Measurements from ENCODE around the gene ST3GAL4. TPM values are rescaled to one million over a fixed set of nuclear protein-coding genes. Genes with fewer than 3 reads are reported as not detected.

ST3GAL4 gene
- total RNA-seq, 1 donor from 2014 or later = 8.8 TPM

DNA sequence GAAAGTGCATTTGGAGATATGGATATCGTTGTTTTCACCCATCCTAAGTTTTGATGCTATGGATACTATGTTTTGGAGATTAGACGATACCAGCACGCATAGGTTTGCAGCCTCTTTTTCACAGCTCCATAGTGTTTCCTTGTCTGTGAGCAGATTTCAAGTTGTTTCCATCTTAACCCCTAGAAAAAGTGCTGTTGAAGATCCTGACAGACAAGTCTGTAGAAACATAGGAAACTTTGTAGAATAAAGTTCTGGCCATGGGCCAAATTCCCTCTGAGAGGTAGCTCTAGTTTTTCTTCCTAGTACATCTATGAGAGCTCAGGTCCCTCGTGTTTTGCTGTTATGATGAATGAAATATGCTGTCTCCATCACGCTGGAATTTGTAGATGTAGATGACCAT lies 32.4 kb downstream of the ST3GAL4 start:
- H3K4me1 Mint-ChIP-seq (ENCODE audit: low read depth) = peaks cover 4% of the 10 kb centered on the region
- no peak overlapping the region for H3K4me3 Mint-ChIP-seq (ENCODE audit: low read depth)
- H3K36me3 Mint-ChIP-seq (ENCODE audit: insufficient read depth) = no peaks in the 10 kb centered on the region
- H3K27me3 Mint-ChIP-seq = no peaks in the 10 kb centered on the region
- no peak for DNase-seq (ENCODE audit: low spot score, unreplicated experiment)
- no peaks in the 10 kb centered on the region for H3K9me3 Mint-ChIP-seq (ENCODE audit: low read depth)
- no peak for TF ChIP-seq CTCF (IDR thresholded peaks at IDR 0.05; ENCODE audit: unreplicated experiment)
- H3K27ac Mint-ChIP-seq = no peak overlapping the region

DNA sequence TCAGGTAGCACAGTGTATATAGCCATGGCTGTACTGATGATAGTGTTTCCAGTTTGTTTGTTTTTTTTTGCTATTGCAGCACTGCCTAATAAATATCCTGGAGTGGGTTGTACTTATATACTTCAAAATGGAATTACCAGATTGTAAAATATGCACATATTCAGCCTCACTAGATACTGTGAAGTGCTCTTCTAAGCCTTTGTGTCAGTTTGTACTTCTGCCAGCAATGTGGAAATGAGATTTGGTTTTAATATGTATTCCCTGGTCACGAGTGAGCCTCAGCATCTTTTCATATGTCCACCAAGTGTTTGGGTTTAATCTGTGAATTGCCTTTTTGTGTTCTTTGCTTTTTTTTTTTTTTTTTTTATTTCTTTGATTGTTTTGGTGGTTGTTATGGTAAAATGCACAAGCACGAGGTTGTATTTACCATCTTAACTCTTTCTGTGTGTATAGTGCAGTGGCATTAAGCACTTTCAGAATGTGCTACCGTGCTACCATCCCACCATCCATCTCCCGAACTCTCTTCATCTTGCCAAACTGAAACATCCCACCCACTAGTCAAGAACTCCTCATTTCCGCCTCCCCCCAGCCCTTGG lies 34.9 kb downstream of the ST3GAL4 start:
- Mint-ChIP-seq H3K4me3 (ENCODE audit: low read depth) (no peak overlapping the region), H3K36me3 (ENCODE audit: insufficient read depth) (no peaks in the 10 kb centered on the region), H3K4me1 (ENCODE audit: low read depth) (peaks cover 4% of the 10 kb centered on the region), H3K9me3 (ENCODE audit: low read depth) (no peaks in the 10 kb centered on the region), H3K27me3 (no peaks in the 10 kb centered on the region), H3K27ac (no peak overlapping the region)
- no peak for TF ChIP-seq CTCF (IDR thresholded peaks at IDR 0.05; ENCODE audit: unreplicated experiment)
- DNase-seq (ENCODE audit: low spot score, unreplicated experiment) = no peak

DNA sequence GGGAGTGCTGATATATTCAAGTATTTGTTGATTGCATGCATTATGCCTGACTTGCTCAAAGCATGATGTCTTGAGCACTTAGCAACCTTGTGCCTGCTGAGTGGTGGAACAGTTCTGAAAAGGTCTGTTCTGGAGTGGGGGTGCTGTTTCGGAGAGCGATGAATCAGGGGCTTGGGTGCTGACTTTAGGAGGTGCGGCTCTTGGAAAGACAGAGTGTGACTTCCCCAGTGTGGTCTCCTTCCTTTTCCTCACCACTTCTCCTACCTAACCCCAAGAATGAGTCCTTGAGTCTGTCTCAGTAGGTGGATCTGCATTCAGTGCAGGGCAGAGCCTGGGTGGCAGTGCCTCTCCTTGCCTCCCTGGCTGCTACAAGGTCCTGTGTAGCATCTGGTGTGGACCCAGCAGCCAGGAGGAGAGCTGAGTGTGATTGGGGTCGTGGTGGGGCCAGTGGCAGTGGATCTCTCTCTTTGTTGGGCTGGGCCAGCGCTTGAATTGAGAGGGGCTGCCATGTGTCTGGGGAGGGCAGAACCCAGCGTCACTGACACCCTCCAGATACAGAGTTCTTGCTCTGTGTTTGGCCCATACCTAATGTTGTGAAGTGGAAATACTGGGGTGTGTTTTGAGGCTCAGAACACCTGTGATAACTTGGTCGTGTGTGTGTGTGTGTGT lies 35.9 kb downstream of the ST3GAL4 start:
- H3K27ac Mint-ChIP-seq = no peak overlapping the region
- no peak for TF ChIP-seq CTCF (IDR thresholded peaks at IDR 0.05; ENCODE audit: unreplicated experiment)
- no peak for DNase-seq (ENCODE audit: low spot score, unreplicated experiment)
- H3K4me3 Mint-ChIP-seq (ENCODE audit: low read depth) = no peak overlapping the region
- peaks cover 4% of the 10 kb centered on the region for H3K4me1 Mint-ChIP-seq (ENCODE audit: low read depth)
- H3K27me3 Mint-ChIP-seq = no peaks in the 10 kb centered on the region
- no peaks in the 10 kb centered on the region for H3K9me3 Mint-ChIP-seq (ENCODE audit: low read depth)
- H3K36me3 Mint-ChIP-seq (ENCODE audit: insufficient read depth) = no peaks in the 10 kb centered on the region

DNA sequence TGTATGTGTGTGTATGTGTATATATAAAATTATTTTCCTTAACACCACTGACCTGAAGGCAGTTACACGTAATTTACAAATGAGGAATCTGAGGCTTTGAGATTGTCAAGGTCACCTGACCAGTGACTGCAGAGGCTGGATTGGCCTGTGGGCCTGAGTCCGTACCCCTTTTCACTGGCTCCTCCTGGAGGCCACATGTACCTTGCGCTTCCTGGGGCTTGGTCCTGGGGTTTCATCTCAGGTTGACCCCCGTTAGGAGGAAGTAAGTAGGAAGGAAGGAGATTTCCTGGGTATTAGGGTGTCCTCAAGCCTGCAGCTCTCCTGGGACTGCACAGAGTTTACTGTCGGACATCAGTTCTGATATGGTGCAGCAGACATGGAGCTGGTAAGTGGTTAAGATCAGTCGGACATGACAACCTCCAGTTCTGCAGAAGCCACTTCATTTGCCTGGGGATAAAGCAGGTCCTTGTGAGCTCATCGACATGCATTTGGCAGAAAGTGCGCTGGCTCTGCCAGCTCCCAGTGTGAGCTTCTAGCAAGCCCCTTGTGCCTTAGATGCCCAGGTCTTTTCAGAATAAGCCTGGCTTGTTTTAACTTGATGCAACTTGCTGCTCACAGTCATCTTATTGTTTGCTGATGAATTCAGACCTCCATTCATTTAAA lies 36.6 kb downstream of the ST3GAL4 start:
- Mint-ChIP-seq H3K36me3 (ENCODE audit: insufficient read depth) (no peaks in the 10 kb centered on the region), H3K4me3 (ENCODE audit: low read depth) (no peak overlapping the region), H3K27me3 (no peaks in the 10 kb centered on the region), H3K27ac (no peak overlapping the region), H3K4me1 (ENCODE audit: low read depth) (no peaks in the 10 kb centered on the region), H3K9me3 (ENCODE audit: low read depth) (no peaks in the 10 kb centered on the region)
- DNase-seq (ENCODE audit: low spot score, unreplicated experiment) = no peak
- no peak for TF ChIP-seq CTCF (IDR thresholded peaks at IDR 0.05; ENCODE audit: unreplicated experiment)

- no peak for TF ChIP-seq CTCF (IDR thresholded peaks at IDR 0.05; ENCODE audit: unreplicated experiment)
- DNase-seq (ENCODE audit: low spot score, unreplicated experiment) = no peak
- H3K9me3 Mint-ChIP-seq (ENCODE audit: low read depth) = no peaks in the 10 kb centered on the region
- H3K27ac Mint-ChIP-seq = no peak overlapping the region
- H3K27me3 Mint-ChIP-seq = no peaks in the 10 kb centered on the region
- H3K4me1 Mint-ChIP-seq (ENCODE audit: low read depth) = no peaks in the 10 kb centered on the region
- no peaks in the 10 kb centered on the region for H3K36me3 Mint-ChIP-seq (ENCODE audit: insufficient read depth)
- H3K4me3 Mint-ChIP-seq (ENCODE audit: low read depth) = no peak overlapping the region
Observed at GRCh38 chr11:126392633-126393013, 37.1 kb downstream of the ST3GAL4 start.
